GM12892 (cell line): ENCODE data around the gene PTPRH.

Experiments used
- POLR2A ChIP-seq: IDR thresholded peaks from 2 replicates; pipeline ENCODE4 v1.6.1; 2011; ENCODE audit warnings: low read depth, low read length, control low read depth
- POLR2AphosphoS5 ChIP-seq: IDR thresholded peaks from 2 replicates; pipeline ENCODE4 v1.6.1; 2011; ENCODE audit warnings: low read depth, low read length, control low read depth
- TAF1 ChIP-seq: IDR thresholded peaks from 2 replicates; pipeline ENCODE4 v1.6.1; 2011; ENCODE audit warnings: low read depth, mild to moderate bottlenecking, control low read depth, low read length, borderline replicate concordance

DNA sequence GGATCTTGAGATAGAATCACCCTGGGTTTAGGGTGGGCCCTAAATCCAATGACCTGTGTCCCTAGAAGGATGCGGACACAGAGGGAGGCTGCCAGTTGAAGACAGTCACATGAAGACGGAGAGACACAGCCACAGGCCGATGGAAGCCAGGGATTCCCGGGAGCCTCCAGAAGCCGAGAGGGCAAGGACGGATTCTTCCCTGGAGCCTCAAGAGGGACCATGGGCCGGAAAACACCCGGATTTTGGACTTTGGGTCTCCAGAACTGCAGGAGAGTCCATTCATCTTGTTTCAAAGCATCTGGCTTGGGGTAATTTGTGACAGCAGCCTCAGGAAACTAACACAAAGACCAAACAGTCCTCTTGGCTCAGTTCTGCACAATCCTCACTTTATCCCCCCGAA, 17.0 kb upstream of the PTPRH start:
- TF ChIP-seq POLR2A (no peak), POLR2AphosphoS5 (no peak), TAF1 (no peak)
